Limb (tissue), 2 donors: ENCODE data around the gene PMAIP1.
"Not testable (repeated sequence)": the region's sequence is repeated elsewhere in the genome, so short reads cannot be mapped to it uniquely, and the experiment has no call there.

Source experiments
- DNase-seq, 2 donors: peaks; one replicate each; pipeline ENCODE4 v3.0.0-alpha.2; 2016; ENCODE audit errors: extremely low spot score in 2 of 2

PMAIP1 gene

DNA sequence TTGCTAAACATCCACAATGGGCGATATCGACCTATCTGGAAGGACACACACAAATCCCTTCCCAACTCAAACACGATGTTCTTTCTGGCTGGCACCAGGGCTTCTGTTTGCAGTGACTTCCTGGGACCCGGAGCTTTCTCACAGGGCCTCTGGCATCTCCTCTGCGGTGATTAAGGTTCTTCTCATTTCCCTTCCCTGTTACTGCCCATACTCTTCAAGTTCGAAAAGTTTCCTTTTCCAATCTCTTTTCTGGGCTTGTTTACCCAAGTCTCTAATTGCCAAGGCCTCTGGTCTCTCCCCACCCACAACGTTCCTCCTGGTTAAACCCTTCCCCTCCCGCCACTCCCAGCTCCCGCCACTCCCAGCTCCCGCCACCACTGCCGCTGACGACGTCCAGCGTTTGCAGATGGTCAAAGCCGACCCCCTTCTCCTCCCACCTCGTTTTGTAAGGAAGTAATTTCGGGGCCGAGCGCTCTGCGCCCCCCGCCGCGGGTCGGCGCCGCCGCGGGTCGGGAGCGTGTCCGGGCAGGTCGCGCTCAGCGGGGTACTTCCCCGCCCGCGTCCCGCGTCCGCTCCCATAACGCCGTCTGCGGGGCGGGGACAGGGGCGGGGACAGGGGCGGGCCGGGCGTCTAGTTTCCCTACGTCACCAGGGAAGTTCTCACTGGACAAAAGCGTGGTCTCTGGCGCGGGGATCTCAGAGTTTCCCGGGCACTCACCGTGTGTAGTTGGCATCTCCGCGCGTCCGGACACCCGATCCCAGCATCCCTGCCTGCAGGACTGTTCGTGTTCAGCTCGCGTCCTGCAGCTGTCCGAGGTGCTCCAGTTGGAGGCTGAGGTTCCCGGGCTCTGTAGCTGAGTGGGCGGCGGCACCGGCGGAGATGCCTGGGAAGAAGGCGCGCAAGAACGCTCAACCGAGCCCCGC, at the start of gene PMAIP1:
Gene PMAIP1 (plus strand): TSS at position 699 of the 924 bp plus-strand sequence. CDS start 182 bp downstream, at position 881.
- DNase-seq: peak; percentile 82 to 91

DNA sequence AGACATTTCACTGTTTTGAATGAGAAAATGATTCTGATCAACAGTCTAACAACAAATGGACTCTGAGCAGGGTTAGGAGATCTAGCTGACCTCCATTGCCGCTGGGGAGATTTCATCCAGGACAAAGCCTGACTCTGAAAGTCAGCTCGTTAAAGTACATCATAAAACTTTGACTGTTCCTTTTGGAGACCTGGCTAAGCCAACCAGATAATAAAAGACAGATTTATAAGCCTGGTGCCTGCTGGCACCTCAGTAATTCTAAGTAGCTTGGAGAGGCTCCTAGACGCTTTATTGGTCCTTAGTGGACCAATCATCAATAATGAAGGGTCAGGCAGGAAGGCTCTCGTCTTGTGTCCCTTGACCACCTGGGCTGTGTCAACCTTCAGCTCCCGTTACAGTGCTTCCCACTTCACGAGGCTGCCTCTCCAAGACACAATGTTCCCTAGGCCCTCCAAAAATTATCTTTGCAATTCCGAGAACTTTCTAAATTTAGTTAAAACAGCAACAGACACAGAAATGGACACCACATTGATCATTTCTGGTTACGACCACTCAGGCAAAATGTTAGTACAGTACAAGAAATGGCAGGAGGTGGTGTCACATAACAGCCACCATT, 47.9 kb upstream of the PMAIP1 start:
- DNase-seq: no peak

DNA sequence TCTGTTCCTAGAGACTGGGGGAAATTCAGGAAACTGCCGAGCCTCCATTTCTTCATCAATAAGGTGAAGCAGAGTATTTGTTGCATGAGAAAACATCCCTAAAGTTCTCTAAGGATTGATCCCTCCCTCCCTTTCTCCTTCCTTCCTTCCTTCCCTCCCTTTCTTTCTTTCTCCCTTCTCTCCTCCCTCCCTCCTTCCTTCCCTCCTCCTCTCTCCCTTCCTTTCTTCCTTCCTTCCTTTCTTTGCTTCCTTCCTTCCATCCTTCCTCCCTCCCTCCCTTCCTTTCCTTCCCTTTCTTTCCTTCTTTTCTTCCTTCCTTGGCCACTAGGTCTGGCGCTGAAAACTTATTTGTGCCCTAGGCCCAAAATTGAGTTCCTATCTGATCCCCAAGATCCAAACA, 47.2 kb upstream of the PMAIP1 start:
- no peak for DNase-seq

DNA sequence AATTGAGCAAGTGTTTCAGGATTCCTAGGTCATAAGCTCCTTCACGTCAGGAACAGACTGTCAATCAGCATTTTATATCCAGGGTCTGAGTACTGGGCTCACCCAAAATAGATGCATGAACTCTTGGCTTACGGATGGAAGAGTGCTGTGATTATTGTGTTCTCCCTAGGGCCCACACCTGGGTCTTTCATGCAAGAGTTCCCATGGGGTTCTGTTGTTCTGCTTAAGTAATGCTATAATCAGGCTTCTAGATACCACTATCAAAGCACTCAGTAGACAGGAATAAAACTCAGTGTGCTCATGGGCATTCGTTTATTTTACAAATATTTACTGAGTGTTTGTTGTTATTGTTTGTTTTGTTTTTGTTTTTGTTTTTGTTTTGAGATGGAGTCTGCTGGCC, 46.4 kb upstream of the PMAIP1 start:
- DNase-seq: no peak

DNA sequence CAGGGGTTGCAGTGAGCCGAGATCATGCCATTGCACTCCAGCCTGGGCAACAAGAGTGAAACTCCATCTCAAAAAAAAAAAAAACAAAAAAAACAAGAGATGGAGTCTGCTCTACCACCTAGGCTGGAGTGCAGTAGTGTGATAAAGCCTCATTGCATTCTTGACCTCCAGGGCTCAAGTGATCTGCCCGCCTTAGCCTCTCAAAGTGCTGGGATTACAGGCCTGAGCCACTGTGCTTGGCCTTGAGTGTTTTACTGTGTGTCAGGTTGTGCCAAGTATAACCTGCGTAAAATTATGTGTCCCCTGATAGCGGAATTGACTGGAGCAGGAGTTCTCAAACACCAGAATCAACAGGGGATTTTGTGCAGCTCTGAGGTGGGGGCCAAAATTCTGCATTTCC, 45.8 kb upstream of the PMAIP1 start:
- DNase-seq: not testable (repeated sequence)

DNA sequence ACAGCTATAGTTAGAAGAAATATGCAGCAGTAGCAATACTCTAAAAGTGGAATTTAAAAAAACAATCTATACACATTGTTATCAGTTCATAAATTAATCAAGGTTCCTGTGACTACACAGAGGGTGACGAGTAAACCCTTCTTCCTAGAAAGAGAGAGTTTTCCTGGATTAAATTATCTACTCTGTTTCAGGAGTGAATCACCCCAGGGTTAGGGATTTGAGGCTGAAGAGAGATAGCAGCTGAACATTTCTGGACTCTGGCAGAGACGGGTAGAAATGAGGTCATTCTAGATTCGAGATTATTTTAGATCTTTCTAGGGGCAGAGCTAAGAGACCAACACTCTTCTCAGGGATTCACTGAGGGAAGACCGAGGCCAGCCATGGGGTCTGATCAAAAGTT, 38.8 kb upstream of the PMAIP1 start:
- DNase-seq: no peak

DNA sequence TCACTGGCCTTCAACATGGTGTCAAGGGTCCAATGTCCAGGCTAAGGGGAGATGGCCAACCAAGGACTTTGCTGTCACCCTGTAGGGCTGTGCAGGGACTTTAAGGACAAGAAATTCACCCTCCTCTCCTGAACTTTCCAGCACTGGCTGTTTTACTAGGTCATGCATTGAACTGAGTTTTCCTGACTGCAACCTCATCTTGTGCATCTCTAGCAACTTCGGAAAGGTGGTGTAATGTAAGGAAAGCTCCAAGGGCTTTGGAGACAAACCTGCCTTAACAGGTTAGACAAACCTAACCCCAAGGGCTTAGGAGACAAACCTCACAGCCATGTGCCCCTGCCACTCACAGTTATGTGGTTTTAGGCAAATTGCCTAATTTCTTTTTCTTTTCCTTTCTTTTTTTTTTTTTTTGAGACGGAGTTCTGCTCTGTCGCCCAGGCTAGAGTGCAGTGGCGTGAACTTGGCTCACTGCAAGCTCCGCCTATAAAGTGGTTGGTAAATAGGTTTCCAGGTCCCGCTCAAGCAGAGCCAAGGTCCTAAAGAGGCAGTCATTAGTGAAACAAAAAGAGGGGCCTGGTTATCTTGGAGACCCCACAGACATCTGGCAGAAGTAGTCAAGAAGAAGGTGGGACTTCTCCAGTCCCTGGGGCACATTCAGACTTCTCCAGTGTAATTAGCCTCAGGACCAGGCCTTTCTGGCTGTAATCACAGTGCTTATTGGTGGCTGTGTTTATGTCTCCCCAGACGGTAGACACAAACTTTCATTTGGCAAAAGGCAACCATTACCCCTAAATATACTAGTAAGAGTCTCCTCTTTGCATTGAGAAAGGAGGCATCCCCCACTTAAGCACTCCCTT, 37.6 kb upstream of the PMAIP1 start:
- DNase-seq: no peak

DNA sequence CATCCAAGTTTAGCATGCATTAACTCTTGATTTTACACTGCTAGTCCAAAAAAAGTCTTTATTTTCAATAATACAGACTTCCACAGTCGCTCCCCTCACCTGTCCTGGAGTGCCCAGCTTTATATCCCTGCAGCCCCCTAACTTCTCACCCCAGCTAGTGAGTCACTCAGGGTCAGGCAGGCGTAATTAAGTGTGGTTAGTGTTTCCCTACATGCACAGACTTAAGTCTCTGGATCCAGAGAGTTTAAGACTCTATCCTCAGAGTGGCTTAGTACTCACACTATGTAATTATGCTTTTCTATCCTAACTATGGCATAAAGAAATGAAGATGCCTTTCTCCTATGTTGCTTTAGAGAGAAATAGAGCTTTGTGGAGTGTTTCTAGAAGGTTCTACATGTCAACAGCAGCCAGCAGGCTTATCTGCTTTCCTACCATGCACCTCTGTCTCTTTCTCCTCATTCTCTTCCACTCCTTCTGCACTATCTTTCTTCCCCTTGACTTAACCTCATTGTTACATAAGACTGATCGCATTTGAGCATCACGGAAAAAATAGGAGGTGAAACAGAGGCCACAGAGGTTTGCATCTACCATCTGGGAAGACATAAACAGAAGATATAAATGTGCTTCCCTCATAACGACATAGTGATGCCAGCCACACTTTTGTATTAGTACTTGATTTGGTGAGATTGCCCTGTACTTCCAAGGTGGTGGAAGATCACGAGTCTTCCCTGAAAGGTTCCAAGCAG, 34.4 kb upstream of the PMAIP1 start:
- DNase-seq: no peak

DNA sequence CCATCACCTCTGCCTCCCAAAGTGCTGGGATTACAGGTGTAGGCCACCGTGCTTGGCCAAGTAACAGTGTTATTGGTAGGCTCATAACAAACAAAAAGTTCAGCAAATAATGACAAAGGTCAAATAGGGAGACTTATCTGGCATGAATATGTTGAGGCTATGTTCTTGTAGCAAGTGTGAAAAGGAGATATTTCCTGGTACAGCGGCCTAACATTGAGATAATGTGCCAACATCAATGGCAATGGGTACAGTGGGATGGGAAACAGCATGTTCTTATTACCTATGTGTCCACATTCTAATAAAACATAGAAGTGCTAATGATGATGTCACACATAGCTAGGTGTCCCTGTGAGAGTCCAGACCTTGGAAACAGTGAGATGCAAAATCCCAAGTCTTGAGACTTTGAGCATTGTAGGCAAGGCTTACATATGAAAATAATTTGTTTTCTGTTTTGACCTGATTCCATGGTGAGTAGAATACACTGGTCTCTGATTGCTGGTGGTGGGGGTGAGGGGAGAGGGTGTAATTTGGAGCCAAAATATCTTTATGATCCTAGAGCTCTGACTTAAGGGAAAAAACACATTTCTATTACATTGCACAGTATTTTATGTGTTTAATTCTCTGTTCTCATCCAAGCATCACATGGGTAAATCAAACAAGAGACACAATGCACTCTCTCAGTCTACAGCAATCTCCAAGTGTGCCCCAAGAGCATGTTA, 33.1 kb upstream of the PMAIP1 start:
- DNase-seq: no peak

DNA sequence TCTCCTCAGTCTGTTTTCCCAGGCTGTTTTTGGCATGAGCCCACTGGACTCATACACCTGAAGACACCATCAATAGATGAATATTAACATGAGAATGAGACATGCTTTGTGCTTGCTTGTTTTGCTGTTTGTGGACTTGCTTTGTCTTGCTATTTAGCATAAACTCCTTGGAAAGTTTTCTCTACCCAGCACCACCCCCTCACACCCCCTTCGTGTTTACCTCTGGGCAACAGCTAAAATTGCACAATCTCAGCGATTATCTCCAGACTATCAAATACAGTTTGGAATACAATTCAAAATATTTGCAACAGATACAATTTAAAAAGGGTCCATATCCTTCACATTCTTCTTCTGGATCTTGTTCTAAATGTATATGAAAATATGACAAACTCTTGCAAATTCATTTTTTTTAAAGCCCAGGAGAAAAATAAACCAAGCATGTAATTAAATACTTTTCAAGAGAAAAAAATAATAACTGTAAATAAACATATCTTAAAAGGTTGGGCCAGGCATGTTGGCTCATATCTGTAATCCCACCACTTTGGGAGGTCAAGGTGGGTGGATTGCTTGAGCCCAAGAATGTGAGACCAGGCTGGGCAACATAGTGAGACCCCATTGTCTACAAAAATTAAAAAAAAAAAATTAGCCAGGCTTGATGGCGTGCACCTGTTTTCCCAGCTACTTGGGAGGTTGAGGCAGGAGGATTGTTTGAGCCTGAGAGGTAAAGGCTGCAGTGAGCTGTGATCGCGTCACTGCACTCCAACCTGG, 32.3 kb upstream of the PMAIP1 start:
- DNase-seq: no peak

DNA sequence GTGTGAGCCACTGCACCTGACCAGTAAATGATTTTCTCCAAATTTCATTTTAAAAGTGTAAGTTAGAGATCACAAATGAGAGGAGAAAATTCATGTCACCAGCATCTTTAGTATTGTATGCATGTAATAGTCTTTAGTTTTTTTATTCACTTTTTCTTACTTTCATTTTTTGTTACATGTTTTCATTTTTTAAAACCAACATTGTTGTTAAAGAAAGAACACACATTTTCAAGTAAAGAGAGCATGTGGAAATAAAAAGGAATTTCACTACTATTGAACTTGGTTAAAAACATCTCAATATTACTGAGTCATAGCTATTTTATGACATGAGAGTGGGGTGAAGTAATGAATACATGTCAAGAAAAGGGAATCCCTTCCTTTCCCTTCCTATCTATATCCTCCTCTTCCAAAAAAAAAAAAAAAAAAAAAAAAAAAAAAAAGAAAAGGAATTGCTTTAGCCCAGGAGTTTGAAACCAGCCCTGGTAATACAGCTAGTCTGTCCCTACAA, 29.1 kb upstream of the PMAIP1 start:
- DNase-seq: no peak

DNA sequence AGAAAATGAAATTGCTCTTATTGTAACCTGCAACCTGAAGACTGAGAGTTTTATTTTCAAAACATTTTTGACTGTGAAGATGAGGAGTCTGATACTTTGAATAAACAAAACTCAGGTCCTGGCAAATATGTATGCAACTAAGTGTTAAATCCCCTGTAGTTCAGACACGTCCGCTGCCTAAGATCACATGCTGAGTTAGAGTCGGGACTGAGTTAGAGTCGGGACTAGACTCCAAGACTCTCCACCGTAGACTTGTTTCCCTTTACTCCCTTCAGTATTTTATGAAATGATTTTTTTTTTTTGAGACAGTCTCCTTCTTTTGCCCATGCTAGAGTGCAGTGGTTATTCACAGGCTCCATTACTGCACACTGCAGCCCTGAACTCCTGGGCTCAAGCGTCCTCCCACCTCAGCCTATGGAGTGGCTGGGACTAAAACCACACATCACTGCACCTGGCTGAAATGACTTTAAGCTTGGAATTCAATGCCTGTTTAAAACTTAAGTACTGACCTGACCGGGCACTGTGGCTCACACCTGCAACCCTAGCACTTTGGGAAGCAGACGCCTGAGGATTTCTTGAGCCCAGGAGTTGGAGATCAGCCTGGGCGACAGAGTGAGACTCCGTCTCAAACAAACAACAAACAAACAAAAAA, 28.0 kb upstream of the PMAIP1 start:
- DNase-seq: no peak

DNA sequence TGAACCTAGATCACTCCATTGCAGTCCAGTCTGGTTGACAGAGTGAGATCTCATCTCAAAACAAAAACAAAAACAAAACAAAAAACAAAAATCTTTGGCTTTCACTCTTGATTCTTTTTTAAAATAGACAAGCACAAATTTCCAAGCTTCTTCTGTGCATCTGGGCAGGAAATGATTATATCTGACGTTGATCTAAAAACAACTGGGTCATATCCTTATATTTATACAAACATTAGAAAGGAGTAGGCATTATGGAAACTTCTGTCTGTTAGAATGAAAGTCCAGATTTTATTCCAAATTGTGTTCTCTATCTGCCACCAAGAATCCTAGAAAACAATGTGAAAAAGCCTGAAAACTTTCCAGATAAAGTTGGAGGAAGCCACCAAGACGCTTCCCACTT, 26.2 kb upstream of the PMAIP1 start:
- DNase-seq: no peak

DNA sequence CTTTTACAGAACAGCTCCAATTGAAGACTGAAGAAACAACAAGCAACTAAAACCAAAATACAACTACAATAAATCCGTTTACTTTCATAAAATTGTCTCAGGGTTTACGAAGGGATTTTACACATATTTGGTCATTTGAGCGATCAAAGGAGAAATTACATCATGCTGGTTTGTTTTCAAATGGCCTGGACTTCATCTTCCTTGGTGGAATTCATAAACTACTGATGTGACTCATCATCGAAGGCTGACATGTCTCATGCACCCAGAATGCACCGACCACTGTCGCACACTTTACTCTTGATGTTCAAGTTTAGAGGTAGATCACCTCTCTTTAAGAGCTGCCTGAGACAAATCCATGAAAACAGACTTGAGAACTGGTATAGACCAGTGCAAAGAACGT, 25.6 kb upstream of the PMAIP1 start:
- no peak for DNase-seq

DNA sequence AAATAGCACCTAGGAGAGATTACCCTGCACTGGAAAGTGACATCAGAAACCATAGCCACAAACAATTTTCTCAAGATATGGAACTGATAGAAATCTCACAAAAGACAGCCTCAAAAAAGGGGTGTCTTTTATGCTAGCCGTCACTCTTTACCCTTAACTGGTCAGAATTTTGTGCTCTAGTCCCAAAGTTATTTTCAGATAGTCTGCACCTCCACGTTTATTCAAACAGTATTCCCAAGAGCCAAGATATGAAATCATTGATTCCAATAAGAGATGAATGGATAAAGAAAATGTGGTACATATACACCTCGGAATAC, 23.5 kb upstream of the PMAIP1 start:
- no peak for DNase-seq

DNA sequence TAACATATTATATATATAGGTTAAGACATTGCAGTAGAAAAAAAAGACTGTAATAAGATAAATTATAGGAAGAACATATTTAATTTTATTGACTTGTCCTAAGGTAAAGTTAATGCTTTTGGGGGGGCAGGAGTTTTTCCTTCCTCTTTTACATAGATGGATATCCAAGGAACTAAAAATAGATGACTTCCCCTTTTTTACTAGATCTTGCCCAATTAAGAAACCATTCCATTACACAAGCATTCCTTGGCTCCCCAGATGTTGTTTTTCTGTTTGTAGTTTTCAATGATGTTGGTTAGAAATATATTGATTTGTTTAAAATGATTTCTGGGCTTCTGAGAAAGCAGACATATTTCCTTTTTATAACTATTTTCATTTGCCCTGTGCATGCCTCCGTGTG, 22.4 kb upstream of the PMAIP1 start:
- DNase-seq: no peak

DNA sequence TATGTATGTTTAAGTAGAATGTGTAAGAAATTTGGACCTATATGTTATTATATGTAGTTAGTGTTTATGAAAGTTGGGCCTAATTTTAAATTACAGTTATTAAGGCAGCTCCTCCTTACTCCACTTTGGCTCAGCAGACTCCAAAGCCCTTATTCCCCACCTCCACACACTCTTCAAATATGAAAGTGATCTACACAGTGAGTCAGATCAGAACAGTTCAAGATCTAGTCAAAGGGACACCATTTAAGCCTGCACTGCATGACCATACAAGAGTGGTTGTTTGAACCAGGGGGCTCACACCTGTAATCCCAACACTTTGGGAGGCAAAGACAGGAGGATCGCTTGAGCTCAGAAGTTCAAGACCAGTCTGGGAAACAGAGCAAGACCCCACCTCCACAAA, 21.2 kb upstream of the PMAIP1 start:
- DNase-seq: no peak

DNA sequence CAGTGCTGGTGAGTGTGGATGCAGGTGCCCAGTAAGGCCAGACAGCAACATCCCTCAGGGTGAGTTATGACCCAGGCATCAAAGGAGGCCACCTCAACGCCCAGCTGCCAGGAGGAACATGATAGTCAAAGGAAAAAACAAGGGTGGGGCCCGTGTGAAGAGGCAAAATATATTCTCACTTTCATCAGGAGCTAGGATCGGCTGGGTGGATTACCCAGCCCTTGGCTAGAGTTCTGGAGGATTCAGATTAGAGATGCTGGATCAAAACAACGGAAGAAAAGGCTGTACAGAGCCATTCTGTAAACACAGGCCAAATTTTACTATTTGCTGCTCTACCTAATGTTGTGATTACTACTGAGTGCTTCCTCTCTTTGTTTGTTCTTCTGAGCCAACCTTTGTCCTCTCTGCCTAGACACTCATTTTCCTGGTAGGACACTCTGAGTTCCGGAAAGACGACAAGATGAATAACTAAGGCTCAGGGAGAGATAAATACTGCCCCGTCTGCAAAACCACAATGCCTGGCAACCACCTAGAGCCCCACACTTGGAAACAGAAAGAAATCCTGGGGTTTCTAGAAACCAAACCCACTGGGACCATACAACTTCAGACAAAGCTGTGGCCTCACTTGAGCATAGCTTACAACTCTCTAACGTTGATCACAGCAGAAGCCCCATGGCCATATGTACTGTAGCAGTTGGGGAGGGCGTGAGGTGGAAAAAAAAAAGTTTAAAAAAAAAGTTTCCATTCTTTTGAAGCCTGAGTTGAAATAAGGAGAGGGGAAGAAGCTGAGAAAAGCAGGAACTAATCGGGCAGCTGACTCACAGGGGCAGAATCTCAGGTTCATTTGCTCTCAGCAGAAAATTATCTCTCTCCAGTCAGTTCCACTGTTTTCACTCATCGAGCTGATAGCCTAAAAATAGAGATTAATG, 17.8 kb upstream of the PMAIP1 start:
- no peak for DNase-seq
